ENCODE measurements around the gene PRLH.
A peak's percentile ranks its signal among the peaks of the same experiment; 100 is the strongest.
"Not testable (repeated sequence)": the region's sequence is repeated elsewhere in the genome, so short reads cannot be mapped to it uniquely, and the experiment has no call there.

The PRLH gene

GRCh38 chr2:237594514-237594871 is 28.1 kb downstream of the PRLH start:
- H3K4me3 ChIP-seq (ENCODE audit: low read length): no peak overlapping the region
- no peak for DNase-seq (ENCODE audit: low read depth, low spot score)

- not testable (repeated sequence) for H3K4me3 ChIP-seq (ENCODE audit: low read length)
Measured at GRCh38 chr2:237595829-237596519, 29.6 kb downstream of the PRLH start.

DNA sequence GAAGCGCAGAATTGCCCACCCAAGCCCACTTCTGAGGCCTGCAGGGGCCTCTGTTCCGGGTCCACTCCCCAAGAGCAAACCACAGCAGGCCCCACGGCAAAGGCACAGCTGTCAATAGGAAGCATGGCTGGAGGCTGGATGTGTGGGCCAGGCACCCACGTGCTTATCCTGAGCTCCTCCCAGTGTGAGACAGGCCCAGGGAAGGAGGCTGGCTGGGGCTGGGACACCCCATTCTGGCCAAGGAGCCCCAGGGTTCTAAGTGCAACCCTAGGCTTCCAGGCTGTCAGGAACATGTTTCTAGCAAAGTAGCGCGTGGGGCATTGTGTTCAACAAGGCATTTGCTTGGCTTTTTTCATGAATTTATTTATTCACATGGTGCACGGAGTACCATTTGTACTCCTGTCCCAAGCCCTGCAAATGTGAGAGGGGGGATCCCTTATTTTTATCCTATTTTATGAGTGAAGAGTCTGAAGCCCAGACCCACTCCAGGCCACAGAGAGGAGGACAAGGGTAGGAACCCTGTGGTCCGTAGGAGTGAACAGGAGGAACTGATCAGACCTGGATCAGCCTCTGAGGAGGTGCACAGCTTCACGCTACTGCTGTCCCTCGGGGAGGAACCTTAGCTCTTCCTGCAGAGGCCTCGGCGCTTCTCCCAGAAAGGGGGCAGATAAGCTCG is 30.3 kb downstream of the PRLH start:
- no peak for DNase-seq (ENCODE audit: low read depth, low spot score)
- no peak overlapping the region for H3K4me3 ChIP-seq (ENCODE audit: low read length)

More at GRCh38 chr2:237595829-237596519, 29.6 kb downstream of the PRLH start:
- not testable (repeated sequence) for DNase-seq (ENCODE audit: low read depth, low spot score)

- H3K4me3 ChIP-seq (ENCODE audit: low read length): no peak overlapping the region
- DNase-seq (ENCODE audit: low read depth, low spot score): no peak
Measured at GRCh38 chr2:237597196-237598145, 31.1 kb downstream of the PRLH start.

DNA sequence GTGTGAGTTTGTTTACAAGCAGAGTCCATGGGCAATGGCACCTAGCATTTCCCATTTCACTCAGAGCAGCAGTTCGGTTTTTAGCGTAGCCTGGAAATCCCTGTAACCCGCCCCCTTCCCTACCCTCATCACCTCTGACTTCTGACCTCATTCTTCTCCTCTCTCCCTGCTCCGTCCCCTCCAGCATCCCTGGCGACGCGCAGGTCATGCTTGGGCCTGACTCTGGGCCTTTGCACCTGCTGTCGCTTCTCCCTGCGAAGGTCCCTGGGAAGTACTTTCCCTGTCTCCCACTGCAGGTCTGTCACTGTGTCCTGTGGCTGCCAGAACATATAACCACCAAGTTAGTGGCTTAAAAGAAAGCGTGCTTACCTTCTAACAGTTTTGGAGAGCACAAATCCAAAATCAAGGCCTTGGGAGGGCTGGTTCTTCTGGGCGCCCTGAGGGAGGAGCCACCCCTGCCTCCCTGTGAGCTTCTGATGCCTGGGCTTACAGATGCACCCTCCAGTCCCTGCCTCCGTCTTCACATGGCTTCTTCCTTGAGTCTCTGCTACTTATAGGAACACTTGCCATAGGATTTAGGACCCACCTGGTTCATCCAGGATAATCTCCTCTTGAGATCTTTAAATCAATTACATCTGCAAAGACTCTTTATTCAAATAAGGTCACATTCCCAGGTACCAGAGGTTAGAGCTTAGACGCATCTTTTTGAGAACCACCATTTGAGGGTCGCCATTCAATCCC is 32.3 kb downstream of the PRLH start:
- no peak for DNase-seq (ENCODE audit: low read depth, low spot score)
- no peak overlapping the region for H3K4me3 ChIP-seq (ENCODE audit: low read length)

DNA sequence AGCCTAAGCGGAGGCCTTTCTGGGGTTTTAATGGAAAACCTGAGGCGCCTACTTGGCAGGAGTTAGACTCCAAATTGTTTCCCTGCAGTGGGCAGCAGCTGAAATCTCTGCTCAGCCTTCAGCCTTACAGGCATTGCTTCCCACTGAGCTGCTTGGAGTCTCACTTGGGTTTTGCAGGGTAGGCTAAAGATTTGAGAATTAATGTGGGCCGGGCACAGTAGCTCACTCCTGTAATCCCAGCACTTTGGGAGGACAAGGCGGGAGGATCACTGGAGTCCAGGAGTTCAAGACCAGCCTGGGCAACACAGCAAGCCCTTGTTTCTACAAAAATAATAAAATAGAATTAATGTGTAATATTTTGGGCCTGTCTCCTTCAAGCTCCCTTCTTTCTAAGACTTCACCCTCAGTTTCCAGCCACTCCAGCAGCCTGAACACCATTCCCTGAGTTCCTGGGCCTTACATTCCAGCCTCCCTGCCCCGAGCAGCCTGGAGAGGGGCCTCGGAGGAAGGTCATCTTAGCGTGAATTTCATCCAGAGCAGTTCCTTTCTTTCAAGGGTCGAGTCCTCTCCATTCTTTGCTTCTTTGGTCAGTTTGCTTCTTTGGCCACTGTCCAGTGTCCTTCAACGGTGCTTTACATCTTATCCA is 33.2 kb downstream of the PRLH start:
- no peak overlapping the region for H3K4me3 ChIP-seq (ENCODE audit: low read length)
- DNase-seq (ENCODE audit: low read depth, low spot score): no peak

DNA sequence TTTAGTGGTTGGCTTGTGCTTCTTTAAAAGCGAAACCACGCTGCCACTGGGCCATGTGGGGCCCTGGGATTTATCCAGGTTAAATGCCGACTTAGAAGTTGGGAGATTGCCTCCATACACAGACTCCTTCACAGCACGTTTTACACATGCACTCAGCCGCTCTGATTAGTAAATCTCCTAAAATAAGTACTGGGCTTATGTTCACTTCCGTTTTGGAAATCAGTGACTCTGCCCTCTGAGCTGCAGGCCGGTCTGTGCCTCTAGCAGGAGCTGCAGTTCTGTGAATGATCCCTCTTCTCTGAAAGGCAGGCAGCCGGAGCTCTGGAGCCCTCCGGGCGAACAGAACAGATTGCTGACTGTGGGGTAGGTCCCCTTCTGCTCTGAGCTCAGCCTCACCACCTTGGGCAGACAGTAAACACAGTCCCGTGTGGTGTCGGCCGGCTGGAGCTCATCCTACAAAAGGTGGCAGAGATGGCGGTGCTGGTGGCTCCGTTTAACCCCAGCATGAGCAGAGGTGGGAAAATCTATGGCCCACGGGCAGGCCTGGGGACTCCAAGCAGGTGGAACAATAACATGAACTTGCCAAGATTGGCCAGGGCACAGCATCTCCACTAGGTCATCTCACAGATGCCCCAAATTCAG is 34.0 kb downstream of the PRLH start:
- no peak for DNase-seq (ENCODE audit: low read depth, low spot score)
- H3K4me3 ChIP-seq (ENCODE audit: low read length): no peak overlapping the region

DNA sequence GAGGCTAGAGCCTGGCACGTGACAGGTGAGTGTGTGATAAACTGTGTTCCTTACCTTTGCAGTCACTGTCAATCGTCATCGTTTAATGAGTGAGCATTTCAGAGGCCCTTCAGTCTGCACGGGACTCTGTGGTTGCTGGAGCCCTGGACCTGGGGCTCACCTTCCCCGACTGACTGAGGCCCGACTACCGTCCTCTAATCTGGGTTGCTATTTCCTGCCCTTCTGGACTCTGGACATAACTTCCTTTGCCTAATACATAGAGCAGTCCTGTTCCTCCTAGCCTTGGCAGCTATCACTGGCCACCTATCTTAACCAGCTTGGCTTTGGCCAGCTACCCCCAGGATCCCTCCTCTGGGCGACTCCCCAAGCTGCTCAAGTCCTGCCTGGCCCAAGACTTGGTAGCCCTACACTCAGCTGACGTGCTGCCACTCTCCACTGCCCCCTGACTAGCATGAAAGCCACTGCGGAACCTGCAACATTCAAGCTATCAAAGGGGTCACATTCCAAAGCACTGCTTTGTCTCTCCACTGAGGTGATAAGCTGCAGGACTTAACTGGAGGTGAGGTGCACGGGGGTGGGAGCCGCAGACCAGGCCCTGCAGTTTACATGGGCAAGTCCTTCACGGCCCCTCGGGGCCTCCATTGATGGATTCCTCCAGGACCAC is 35.2 kb downstream of the PRLH start:
- DNase-seq (ENCODE audit: low read depth, low spot score): no peak
- no peak overlapping the region for H3K4me3 ChIP-seq (ENCODE audit: low read length)

DNA sequence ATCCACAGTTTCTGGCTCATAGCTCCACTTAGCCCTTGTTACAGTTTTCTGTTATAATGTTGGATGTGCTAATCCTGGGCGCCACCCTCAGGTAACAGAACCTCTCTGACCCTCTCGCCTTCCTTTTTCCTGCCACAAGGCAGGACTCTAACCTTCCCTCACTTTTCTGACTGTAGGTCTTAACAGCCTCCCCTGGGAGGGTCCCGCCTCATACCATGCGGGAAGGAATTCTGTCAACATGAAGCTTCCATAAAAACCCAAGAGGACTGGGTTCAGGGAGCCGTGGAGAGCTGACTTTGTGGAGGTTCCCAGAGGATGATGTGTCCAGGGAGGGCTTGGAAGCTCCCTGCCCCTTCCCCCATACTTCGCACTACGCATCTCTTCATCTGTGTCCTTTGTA is 36.0 kb downstream of the PRLH start:
- DNase-seq (ENCODE audit: low read depth, low spot score): no peak
- no peak overlapping the region for H3K4me3 ChIP-seq (ENCODE audit: low read length)

DNA sequence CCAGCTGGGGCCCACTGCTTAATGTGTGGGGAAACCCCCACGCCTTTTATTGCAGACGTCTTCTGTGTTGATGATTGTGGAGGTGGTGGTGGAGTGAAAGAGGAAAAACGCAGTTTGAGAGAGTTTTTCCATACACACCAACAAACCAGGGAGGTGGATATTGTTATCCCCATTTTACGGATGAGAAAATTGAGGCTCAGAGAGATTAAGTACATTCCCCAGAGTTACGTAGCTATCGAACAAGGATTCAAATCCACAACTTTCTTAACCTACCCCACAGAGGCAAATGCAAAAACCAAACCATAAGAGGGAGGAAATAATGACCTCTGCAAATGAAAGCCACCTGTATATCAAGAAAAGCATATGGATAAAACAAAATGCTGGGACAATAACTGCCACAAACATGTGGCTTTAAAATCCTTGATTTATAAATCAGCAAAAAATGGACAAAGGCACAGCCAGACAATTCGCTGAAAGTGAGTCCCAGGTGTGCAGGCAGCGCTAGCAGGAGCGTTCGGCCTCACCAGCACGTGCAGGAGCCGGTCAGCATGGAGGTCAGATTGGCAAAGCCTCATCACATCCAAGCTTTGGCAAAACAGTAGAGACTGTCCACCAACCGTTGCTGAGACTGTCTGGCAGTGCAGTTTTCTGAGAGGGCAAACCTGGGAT is 36.8 kb downstream of the PRLH start:
- no peak overlapping the region for H3K4me3 ChIP-seq (ENCODE audit: low read length)
- DNase-seq (ENCODE audit: low read depth, low spot score): no peak

GRCh38 chr2:237603718-237604362 is 37.5 kb downstream of the PRLH start:
- DNase-seq (ENCODE audit: low read depth, low spot score): peak; percentile 36

GRCh38 chr2:237604391-237604790 is 38.0 kb downstream of the PRLH start:
- no peak overlapping the region for H3K4me3 ChIP-seq (ENCODE audit: low read length)
- DNase-seq (ENCODE audit: low read depth, low spot score): no peak

More at GRCh38 chr2:237603718-237604362, 37.5 kb downstream of the PRLH start:
- no peak overlapping the region for H3K4me3 ChIP-seq (ENCODE audit: low read length)

GRCh38 chr2:237604960-237605359 is 38.6 kb downstream of the PRLH start:
- H3K4me3 ChIP-seq (ENCODE audit: low read length): no peak overlapping the region
- DNase-seq (ENCODE audit: low read depth, low spot score): no peak

DNA sequence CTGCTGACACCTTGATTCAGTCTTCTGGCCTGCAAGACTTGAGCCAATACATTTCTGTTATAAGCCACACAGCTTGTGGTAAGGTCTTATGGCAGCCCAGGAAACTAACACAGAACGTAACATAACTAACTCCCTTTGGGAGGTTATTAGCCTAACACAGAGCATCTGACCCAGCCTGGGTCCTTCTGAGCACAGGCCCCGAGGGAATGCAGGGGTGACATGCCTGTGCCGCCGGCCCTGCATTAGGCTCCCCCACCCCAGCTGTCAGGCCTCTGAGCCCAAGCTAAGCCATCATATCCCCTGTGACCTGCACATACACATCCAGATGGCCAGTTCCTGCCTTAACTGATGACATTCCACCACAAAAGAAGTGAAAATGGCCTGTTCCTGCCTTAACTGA is 40.1 kb downstream of the PRLH start:
- not testable (repeated sequence) for DNase-seq (ENCODE audit: low read depth, low spot score); H3K4me3 ChIP-seq (ENCODE audit: low read length)

DNA sequence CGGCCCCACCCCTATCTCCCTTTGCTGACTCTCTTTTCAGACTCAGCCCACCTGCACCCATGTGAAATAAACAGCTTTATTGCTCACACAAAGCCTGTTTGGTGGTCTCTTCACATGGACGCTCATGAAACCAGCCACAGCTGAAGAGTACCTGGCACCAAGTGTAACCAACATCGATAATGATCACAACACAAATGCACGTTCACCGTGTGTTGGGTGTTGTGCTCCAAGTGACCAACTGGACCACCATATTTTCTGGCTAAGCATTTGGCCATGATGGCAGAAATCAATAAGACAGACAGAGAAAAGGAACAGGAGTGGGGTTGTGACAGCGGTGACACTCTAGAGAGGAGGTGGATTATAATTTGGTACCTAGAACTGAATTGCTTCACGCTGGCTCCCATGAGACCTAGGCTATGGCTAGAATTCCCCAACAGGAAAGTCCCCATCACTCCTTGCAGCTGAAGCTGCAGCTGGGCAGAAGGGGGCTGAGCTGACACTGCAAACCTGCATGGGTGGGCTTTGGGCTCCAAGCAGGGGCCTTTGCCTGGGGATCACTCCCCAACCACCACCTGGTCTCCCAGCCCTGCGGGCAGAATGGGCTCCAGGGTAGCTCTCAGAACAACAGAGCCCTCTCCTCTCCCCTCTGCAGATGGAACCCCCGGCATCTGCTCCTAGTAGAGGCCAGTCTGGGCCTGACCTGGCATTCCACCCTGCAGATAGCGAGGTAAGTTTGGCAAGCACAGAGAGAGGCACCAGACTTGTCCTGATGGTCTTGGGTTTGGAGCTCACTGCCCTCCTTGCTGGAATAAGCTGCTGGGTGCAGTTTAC is 46.4 kb downstream of the PRLH start:
- no peak overlapping the region for H3K4me3 ChIP-seq (ENCODE audit: low read length)
- no peak for DNase-seq (ENCODE audit: low read depth, low spot score)

GRCh38 chr2:237613679-237614078 is 47.3 kb downstream of the PRLH start:
- no peak for DNase-seq (ENCODE audit: low read depth, low spot score)
- no peak overlapping the region for H3K4me3 ChIP-seq (ENCODE audit: low read length)
